ENCODE measurements around the gene ACADS. TPM values are rescaled to one million over a fixed set of nuclear protein-coding genes. Genes with fewer than 3 reads are reported as not detected.

ACADS gene
- total and polyA plus RNA-seq, 2 of the 8 experiments (the other 6 are each of a cell fraction or from before 2014, with no cell fraction given): 4.9 to 7.5 TPM

DNA sequence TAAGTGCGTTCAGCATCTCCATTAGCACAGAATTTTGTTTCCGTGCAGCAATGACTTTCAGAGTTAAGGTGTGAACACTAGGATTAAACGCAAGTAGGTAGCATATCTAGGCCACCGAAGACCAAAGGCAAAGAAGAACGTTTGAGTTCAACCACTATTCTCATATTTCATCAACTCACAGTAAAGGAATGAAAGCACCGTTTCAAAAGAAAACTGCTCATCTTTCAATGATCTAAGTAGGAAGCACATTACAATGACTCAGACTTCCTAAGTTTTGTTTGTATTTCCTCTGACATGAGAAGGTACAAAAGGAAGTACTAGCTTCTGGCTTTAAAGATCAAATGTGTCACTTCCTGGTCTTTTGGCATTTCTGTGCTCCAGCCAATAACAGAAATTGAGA, 57.6 kb downstream of the ACADS start:
- H2BK12ac ChIP-seq (ENCODE audit: low read depth, low read length): no peak overlapping the region
- peaks cover 0 to 2% of the 10 kb centered on the region in 2 experiments for H4K20me1 ChIP-seq (replicated peaks in 1 of 2; ENCODE audit: control insufficient read depth in 1 of 2, insufficient read depth in 2 of 2, low read length in 2 of 2)
- no peaks in the 10 kb centered on the region for H3K4me1 ChIP-seq (replicated peaks in 1 of 4; ENCODE audit: control insufficient read depth in 3 of 4, insufficient read depth in 4 of 4, low read length in 3 of 4)
- H3K27me3 ChIP-seq (replicated peaks in 1 of 4; ENCODE audit: control insufficient read depth in 3 of 4, extremely low read depth in 1 of 4, insufficient read depth in 3 of 4, low read length in 3 of 4): no peaks in the 10 kb centered on the region
- H2BK15ac ChIP-seq (ENCODE audit: low read length): no peak overlapping the region
- WGBS, 2 experiments (ENCODE audit: extremely low coverage in 1 of 2, insufficient coverage in 1 of 2, insufficient read length in 1 of 2, insufficient replicate concordance in 2 of 2, low coverage in 1 of 2, low lambda C conversion rate in 2 of 2, missing lambda C conversion rate in 1 of 2): 95% methylated on average over 6 of the region's 6 CpGs; no CpG with 5 or more reads in 1 of the 2 experiments
- FAIRE-seq (no peak), DNase-seq (ENCODE audit: low read depth in 1 of 2, low spot score in 2 of 2) (no peak)
- H4K5ac ChIP-seq (ENCODE audit: insufficient read length, low read depth, low read length): no peak overlapping the region
- no peak overlapping the region for H3K4ac ChIP-seq (replicated peaks; ENCODE audit: insufficient read length, low read depth, low read length)
- no peaks in the 10 kb centered on the region for H3K9me3 ChIP-seq (ENCODE audit: insufficient read depth in 2 of 2, low read depth in 1 of 2, low read length in 1 of 2)
- H3K36me3 ChIP-seq (ENCODE audit: control insufficient read depth in 2 of 4, insufficient read depth in 4 of 4, low read length in 3 of 4): peaks cover 5 to 17% (median 11%) of the 10 kb centered on the region in 4 experiments; a peak in 7 of 8 replicates
- H4K8ac ChIP-seq (ENCODE audit: extremely low read depth, insufficient read depth, low read length): no peak overlapping the region
- no peak overlapping the region for H3K4me3 ChIP-seq (ENCODE audit: extremely low read depth in 1 of 4, insufficient read depth in 2 of 4, low read depth in 3 of 4, low read length in 4 of 4)
- no peak overlapping the region for H3K23ac ChIP-seq (ENCODE audit: insufficient read length)
- no peak overlapping the region for H2AK5ac ChIP-seq (ENCODE audit: low read depth, low read length)
- no peak overlapping the region for H3K18ac ChIP-seq (ENCODE audit: extremely low read depth, low read length)
- ChIA-PET CTCF (ENCODE audit: partially characterized antibody) (interaction anchor here (1.1 to 3.4 kb wide), 3 partner anchors 17 to 46 kb away, joined by 3 to 10 read pairs (median 5); no protein-coding TSS in a partner anchor), POLR2A (ENCODE audit: partially characterized antibody) (interaction anchor here (1.2 kb wide), 1 partner anchor 202 kb away, joined by 3 read pairs; the partner anchor contains the start of gene POP5)
- H2BK20ac ChIP-seq (ENCODE audit: low read length): no peak overlapping the region
- H2BK120ac ChIP-seq (replicated peaks; ENCODE audit: low read depth, low read length): no peak overlapping the region
- H2AFZ ChIP-seq (ENCODE audit: low read length): no peak overlapping the region
- H3K56ac ChIP-seq (replicated peaks; ENCODE audit: insufficient read length, low read depth, low read length): no peak overlapping the region
- no peak overlapping the region for H2BK5ac ChIP-seq (ENCODE audit: low read depth, low read length)
- H3K79me1 ChIP-seq (ENCODE audit: low read depth, low read length): no peaks in the 10 kb centered on the region; the same call in 1 of the 2 replicates
- no peaks in the 10 kb centered on the region for H3K23me2 ChIP-seq (ENCODE audit: low read depth, low read length)
- no peak overlapping the region for H3K9ac ChIP-seq (replicated peaks in 1 of 4; ENCODE audit: extremely low read depth in 1 of 4, low read depth in 3 of 4, low read length in 3 of 4)
- no peak overlapping the region for H3K4me2 ChIP-seq (ENCODE audit: insufficient read depth in 1 of 2, low read depth in 2 of 2, low read length in 2 of 2)
- no peaks in the 10 kb centered on the region for H3K79me2 ChIP-seq (ENCODE audit: control insufficient read depth in 1 of 2, insufficient read depth in 2 of 2, low read length in 2 of 2)
- H3K27ac ChIP-seq (ENCODE audit: low read depth, low read length): no peak overlapping the region
- no peak overlapping the region for H3K14ac ChIP-seq (ENCODE audit: insufficient read length)
- no peak overlapping the region for H4K91ac ChIP-seq (replicated peaks; ENCODE audit: insufficient read length, low read length)
- TF ChIP-seq GTF2F1 (IDR thresholded peaks at IDR 0.05; ENCODE audit: borderline replicate concordance, low read depth, low read length) (no peak), SP1 (IDR thresholded peaks at IDR 0.05; ENCODE audit: low read depth, low read length) (no peak), BRCA1 (IDR thresholded peaks at IDR 0.05; ENCODE audit: low read depth, low read length) (no peak), POLR2A (IDR thresholded peaks at IDR 0.05; ENCODE audit: control extremely low read depth in 1 of 2, low read depth in 2 of 2, low read length in 2 of 2) (no peak), EZH2 (IDR thresholded peaks at IDR 0.05; ENCODE audit: low read depth, low read length, severe bottlenecking) (no peak), TAF1 (IDR thresholded peaks at IDR 0.05; ENCODE audit: low read depth, low read length) (no peak), SP4 (IDR thresholded peaks at IDR 0.05; ENCODE audit: low read length) (no peak), CBX5 (IDR thresholded peaks at IDR 0.05; ENCODE audit: low read depth, low read length) (no peak), POU5F1 (IDR thresholded peaks at IDR 0.05; ENCODE audit: low read depth, low read length) (no peak), TCF12 (IDR thresholded peaks at IDR 0.05; ENCODE audit: low read depth, low read length) (no peak), GABPA (IDR thresholded peaks at IDR 0.05; ENCODE audit: borderline replicate concordance, insufficient read depth, low read length) (no peak), HDAC2 (IDR thresholded peaks at IDR 0.05; ENCODE audit: borderline replicate concordance in 1 of 2, low read depth in 2 of 2, low read length in 2 of 2) (no peak), SP2 (IDR thresholded peaks at IDR 0.05; ENCODE audit: low read length) (no peak), CHD1 (IDR thresholded peaks at IDR 0.05; ENCODE audit: low read depth, low read length) (no peak), TEAD4 (IDR thresholded peaks at IDR 0.05; ENCODE audit: low read depth, low read length) (no peak)
- TF ChIP-seq, protein P1, sequence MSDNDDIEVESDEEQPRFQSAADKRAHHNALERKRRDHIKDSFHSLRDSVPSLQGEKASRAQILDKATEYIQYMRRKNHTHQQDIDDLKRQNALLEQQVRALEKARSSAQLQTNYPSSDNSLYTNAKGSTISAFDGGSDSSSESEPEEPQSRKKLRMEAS (IDR thresholded peaks at IDR 0.05): no peak
